KMS-11 (cell line): ENCODE data around the gene AGPAT1.

Experiments used
- H2AFZ ChIP-seq: fragments of 200-600 bp; sonication (generic); 2 replicates; pipeline ENCODE4 v1.6.1; 2016; ENCODE audit warnings: antibody characterized with exemption, mixed run types, low read depth
- H3K27ac ChIP-seq: fragments of 200-600 bp; sonication (generic); 2 replicates; pipeline ENCODE4 v1.6.1; 2016; ENCODE audit warnings: mild to moderate bottlenecking, mixed run types
- H3K27me3 ChIP-seq: fragments of 200-600 bp; sonication (generic); 2 replicates; pipeline ENCODE4 v1.6.1; 2017; ENCODE audit warnings: mild to moderate bottlenecking, low read depth, mixed run types, moderate library complexity; ENCODE audit not compliant: insufficient read depth
- H3K36me3 ChIP-seq: fragments of 200-600 bp; sonication (generic); 2 replicates; pipeline ENCODE4 v1.6.1; 2017; ENCODE audit warnings: mild to moderate bottlenecking, mixed run types; ENCODE audit not compliant: insufficient read depth
- H3K4me1 ChIP-seq: fragments of 200-600 bp; sonication (generic); 2 replicates; pipeline ENCODE4 v1.6.1; 2016; ENCODE audit warnings: mild to moderate bottlenecking, low read depth, mixed run types; ENCODE audit not compliant: poor library complexity, severe bottlenecking
- H3K4me2 ChIP-seq: fragments of 200-600 bp; sonication (generic); 2 replicates; pipeline ENCODE4 v1.7.0; 2016; ENCODE audit warnings: mild to moderate bottlenecking, mixed run types
- H3K4me3 ChIP-seq: fragments of 200-600 bp; sonication (generic); IDR thresholded peaks from 2 replicates; pipeline ENCODE4 v1.6.1; 2017; ENCODE audit warnings: low read depth, low read length, mixed read lengths; ENCODE audit not compliant: insufficient read depth
- H3K79me2 ChIP-seq: fragments of 200-600 bp; sonication (generic); 2 replicates; pipeline ENCODE4 v1.6.1; 2016; ENCODE audit warnings: low read depth, mixed run types; ENCODE audit not compliant: insufficient read depth
- H3K9ac ChIP-seq: fragments of 200-600 bp; sonication (generic); 2 replicates; pipeline ENCODE4 v1.6.1; 2016; ENCODE audit warnings: mild to moderate bottlenecking, mixed run types
- H4K20me1 ChIP-seq: fragments of 200-600 bp; sonication (generic); 2 replicates; pipeline ENCODE4 v1.6.1; 2016; ENCODE audit warnings: mild to moderate bottlenecking, mixed run types; ENCODE audit not compliant: insufficient read depth
- CTCF ChIP-seq: fragments of 200-600 bp; sonication (generic); conservative IDR thresholded peaks from 2 replicates; pipeline ENCODE4 v1.6.1; 2017; ENCODE audit warnings: low read depth, mild to moderate bottlenecking, antibody characterized with exemption, low read length, moderate library complexity, mixed read lengths

The AGPAT1 gene

DNA sequence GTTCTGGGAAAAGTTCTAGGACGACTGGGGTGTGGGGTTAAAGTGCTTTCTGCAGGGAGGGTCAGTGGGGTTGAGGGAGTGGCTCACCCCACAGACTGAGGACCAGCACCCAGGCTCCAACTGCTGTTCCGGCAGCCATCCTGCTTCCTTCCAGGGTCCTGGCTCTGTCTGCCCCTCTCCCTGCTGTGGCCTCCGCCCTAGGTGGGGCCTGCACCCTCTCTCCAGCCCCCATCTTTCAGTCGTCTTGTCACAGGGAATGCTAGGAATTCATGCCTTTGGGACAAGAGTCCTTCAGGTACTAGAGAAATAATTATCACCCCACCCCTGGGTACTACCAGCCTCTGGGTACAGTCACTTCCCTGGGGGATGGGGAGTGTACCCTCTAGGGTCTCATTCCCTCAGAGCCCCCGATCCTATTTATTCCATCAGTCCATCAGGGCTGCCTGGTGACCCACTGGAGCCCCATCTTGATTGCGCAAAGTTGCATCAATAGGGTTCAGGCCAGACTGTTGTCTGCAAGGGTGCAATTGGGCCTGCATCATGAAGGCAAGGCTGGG is 8.3 kb upstream of the AGPAT1 start, which contains the start of gene AGER:
Gene AGER (minus strand): TSS at position 170 of the 557 bp plus-strand sequence. CDS start 31 bp downstream, at position 139.
- Histone ChIP-seq H4K20me1 (no peaks in the 10 kb centered on the region), H3K4me2 (no peak within 1 kb of the TSS), H2AFZ (no peak within 1 kb of the TSS), H3K4me3 (no peak within 1 kb of the TSS), H3K9ac (no peak within 1 kb of the TSS), H3K79me2 (peaks cover 8% of the 10 kb centered on the region), H3K36me3 (no peaks in the 10 kb centered on the region), H3K27me3 (no peaks in the 10 kb centered on the region), H3K27ac (no peak within 1 kb of the TSS), H3K4me1 (peaks cover 10% of the 10 kb centered on the region)
- no peak for TF ChIP-seq CTCF

DNA sequence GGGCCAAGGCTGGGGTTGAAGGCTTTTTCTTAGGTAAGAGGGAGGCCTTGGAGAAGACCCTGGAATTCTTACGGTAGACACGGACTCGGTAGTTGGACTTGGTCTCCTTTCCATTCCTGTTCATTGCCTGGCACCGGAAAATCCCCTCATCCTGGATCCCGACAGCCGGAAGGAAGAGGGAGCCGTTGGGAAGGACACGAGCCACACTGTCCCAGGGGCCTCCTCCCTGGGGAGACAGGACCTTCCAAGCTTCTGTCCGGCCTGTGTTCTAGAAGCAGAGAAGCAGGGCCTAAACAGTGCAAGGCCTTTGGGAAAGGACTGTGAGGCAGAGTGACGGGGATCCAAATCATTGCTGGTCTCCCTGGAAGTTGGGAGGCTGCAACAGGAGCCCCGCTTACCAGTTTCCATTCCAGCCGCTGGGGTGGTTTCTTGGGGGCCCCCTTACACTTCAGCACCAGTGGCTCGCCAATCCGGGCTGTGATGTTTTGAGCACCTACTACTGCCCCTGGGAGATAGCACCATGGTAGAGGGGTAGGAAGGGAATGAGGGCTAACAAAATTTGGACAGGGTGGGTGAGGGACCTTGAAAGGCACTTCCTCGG is 7.7 kb upstream of the AGPAT1 start:
- Histone ChIP-seq H2AFZ (no peak overlapping the region), H3K79me2 (peaks cover 2% of the 10 kb centered on the region; the same call in 1 of the 2 replicates), H4K20me1 (no peaks in the 10 kb centered on the region), H3K4me2 (no peak overlapping the region), H3K4me1 (peaks cover 8% of the 10 kb centered on the region), H3K4me3 (no peak overlapping the region), H3K36me3 (no peaks in the 10 kb centered on the region), H3K27me3 (no peaks in the 10 kb centered on the region), H3K9ac (no peak overlapping the region), H3K27ac (no peak overlapping the region)
- no peak for TF ChIP-seq CTCF

DNA sequence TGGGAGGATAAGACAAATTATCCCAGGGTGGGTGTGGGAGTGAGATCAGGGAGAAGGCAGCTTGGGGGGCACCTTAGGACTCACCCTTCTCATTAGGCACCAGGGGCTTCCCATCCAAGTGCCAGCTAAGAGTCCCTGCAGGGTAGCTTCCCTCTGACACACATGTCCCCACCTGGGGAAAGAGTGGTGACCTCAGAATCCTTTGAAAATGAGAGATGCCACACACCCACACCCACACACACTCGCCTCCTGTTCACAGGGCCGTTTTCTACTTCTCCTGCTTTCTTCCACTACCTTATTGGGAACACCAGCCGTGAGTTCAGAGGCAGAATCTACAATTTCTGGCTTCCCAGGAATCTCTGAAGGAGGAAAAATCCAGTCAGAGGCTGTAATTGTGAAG is 7.1 kb upstream of the AGPAT1 start:
- H3K4me1 ChIP-seq: peaks cover 6% of the 10 kb centered on the region
- H3K9ac ChIP-seq: no peak overlapping the region
- no peaks in the 10 kb centered on the region for H4K20me1 ChIP-seq
- H3K27me3 ChIP-seq: no peaks in the 10 kb centered on the region
- no peak overlapping the region for H2AFZ ChIP-seq
- no peaks in the 10 kb centered on the region for H3K79me2 ChIP-seq
- no peak overlapping the region for H3K4me2 ChIP-seq
- no peak overlapping the region for H3K27ac ChIP-seq
- TF ChIP-seq CTCF: no peak
- H3K36me3 ChIP-seq: no peaks in the 10 kb centered on the region
- H3K4me3 ChIP-seq: no peak overlapping the region

DNA sequence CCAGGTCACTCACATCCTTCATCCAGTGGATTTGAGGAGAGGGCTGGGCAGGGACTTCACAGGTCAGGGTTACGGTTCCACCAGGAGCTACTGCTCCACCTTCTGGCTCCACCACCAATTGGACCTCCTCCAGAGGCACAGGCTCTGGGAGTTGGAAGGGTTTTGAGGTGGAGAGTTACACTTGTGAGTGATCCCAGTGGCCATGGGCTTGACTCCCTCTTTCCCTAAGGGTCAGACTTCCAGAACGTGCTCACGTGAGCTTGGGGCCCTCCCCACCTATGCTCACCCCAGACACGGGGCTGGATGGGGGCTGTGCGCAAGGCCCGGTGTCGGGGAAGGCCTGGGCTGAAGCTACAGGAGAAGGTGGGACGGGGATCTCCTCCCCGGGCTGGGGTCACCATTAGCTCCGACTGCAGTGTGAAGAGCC is 6.7 kb upstream of the AGPAT1 start:
- Histone ChIP-seq H4K20me1 (no peaks in the 10 kb centered on the region), H3K27ac (no peak overlapping the region), H3K9ac (no peak overlapping the region), H3K36me3 (no peaks in the 10 kb centered on the region), H2AFZ (no peak overlapping the region), H3K4me3 (no peak overlapping the region), H3K4me1 (peaks cover 6% of the 10 kb centered on the region), H3K4me2 (no peak overlapping the region), H3K79me2 (no peaks in the 10 kb centered on the region), H3K27me3 (no peaks in the 10 kb centered on the region)
- no peak for TF ChIP-seq CTCF
